Liver (tissue), 10 donors: ENCODE results near the gene SNRNP27. TPM values are rescaled to one million over a fixed set of nuclear protein-coding genes. Genes with fewer than 3 reads are reported as not detected.

Experiments used
- DNase-seq: peaks from one replicate; pipeline ENCODE4 v3.0.0-alpha.2; 2017; ENCODE audit warnings: low spot score
- H3K27ac ChIP-seq, 2 donors: one replicate each; pipeline ENCODE4 v1.7.0; 2013; ENCODE audit warnings: inconsistent platforms in 2 of 2, low read length in 2 of 2, control low read depth in 1 of 2, low read depth in 1 of 2, mild to moderate bottlenecking in 1 of 2
- H3K27me3 ChIP-seq, 4 donors: one replicate each; pipeline versions ENCODE4 v1.6.1 to v1.7.0; 2013; ENCODE audit warnings: low read length in 3 of 4, inconsistent platforms in 1 of 4, mild to moderate bottlenecking in 1 of 4, moderate library complexity in 1 of 4; ENCODE audit not compliant: control insufficient read depth in 4 of 4, insufficient read depth in 4 of 4
- H3K36me3 ChIP-seq, 4 donors: one replicate each; pipeline versions ENCODE4 v1.6.1 to v1.7.0; 2013; ENCODE audit warnings: low read length in 3 of 4, mild to moderate bottlenecking in 3 of 4, low read depth in 1 of 4, moderate library complexity in 1 of 4; ENCODE audit not compliant: control insufficient read depth in 4 of 4, insufficient read depth in 3 of 4
- H3K4me1 ChIP-seq, 4 donors: one replicate each; pipeline versions ENCODE4 v1.6.1 to v1.7.0; 2013; ENCODE audit warnings: low read length in 3 of 4, mild to moderate bottlenecking in 3 of 4, moderate library complexity in 1 of 4; ENCODE audit not compliant: control insufficient read depth in 4 of 4, insufficient read depth in 4 of 4
- H3K4me3 ChIP-seq, 3 donors: one replicate each; pipeline versions ENCODE4 v1.6.1 to v1.7.0; 2013; ENCODE audit warnings: low read length in 3 of 3, control low read depth in 1 of 3, low read depth in 1 of 3, mild to moderate bottlenecking in 1 of 3
- H3K9ac ChIP-seq, 2 donors: one replicate each; pipeline ENCODE4 v1.7.0; 2013; ENCODE audit warnings: low read length in 2 of 2, mild to moderate bottlenecking in 2 of 2, moderate library complexity in 2 of 2, control low read depth in 1 of 2, low read depth in 1 of 2
- H3K9me3 ChIP-seq, 4 donors: one replicate each; pipeline versions ENCODE4 v1.6.1 to v1.7.0; 2013; ENCODE audit warnings: low read length in 3 of 4; ENCODE audit not compliant: control insufficient read depth in 4 of 4
- EGR1 ChIP-seq, 2 donors: IDR thresholded peaks; 2 replicates each; pipeline ENCODE4 v1.6.1; 2016 to 2018; ENCODE audit warnings: antibody characterized with exemption in 2 of 2, low read depth in 2 of 2
- FOXA1 ChIP-seq: IDR thresholded peaks from 2 replicates; pipeline ENCODE4 v1.6.1; 2016; ENCODE audit warnings: antibody characterized with exemption
- HNF4A ChIP-seq, 2 donors: conservative IDR thresholded peaks; 2 replicates each; pipeline ENCODE4 v1.6.1; 2016; ENCODE audit warnings: antibody characterized with exemption in 2 of 2, mild to moderate bottlenecking in 2 of 2
- HNF4G ChIP-seq: IDR thresholded peaks from 2 replicates; pipeline ENCODE4 v1.6.1; 2016; ENCODE audit warnings: antibody characterized with exemption
- JUND ChIP-seq, 2 donors: IDR thresholded peaks; 2 replicates each; pipeline ENCODE4 v1.6.1; 2016; ENCODE audit warnings: antibody characterized with exemption in 2 of 2
- MAX ChIP-seq: IDR thresholded peaks from 2 replicates; pipeline ENCODE4 v1.6.1; 2016; ENCODE audit warnings: antibody characterized with exemption
- RAD21 ChIP-seq, 2 donors: IDR thresholded peaks; 2 replicates each; pipeline ENCODE4 v1.6.1; 2016; ENCODE audit warnings: antibody characterized with exemption in 2 of 2, mild to moderate bottlenecking in 2 of 2
- RXRA ChIP-seq, 2 donors: IDR thresholded peaks; 2 replicates each; pipeline ENCODE4 v1.6.1; 2017 to 2018; ENCODE audit warnings: antibody characterized with exemption in 2 of 2, mild to moderate bottlenecking in 1 of 2
- SP1 ChIP-seq: IDR thresholded peaks from 2 replicates; pipeline ENCODE4 v1.6.1; 2018; ENCODE audit warnings: antibody characterized with exemption, mild to moderate bottlenecking
- TAF1 ChIP-seq: conservative IDR thresholded peaks from 2 replicates; pipeline ENCODE4 v1.6.1; 2016; ENCODE audit warnings: antibody characterized with exemption, mild to moderate bottlenecking
- YY1 ChIP-seq: IDR thresholded peaks from 2 replicates; pipeline ENCODE4 v1.6.1; 2016; ENCODE audit warnings: antibody characterized with exemption, mild to moderate bottlenecking
- ZBTB33 ChIP-seq: IDR thresholded peaks from 2 replicates; pipeline ENCODE4 v1.6.1; 2016; ENCODE audit warnings: antibody characterized with exemption
- WGBS: extraction: QIAGEN DNeasy Blood & Tissue Kit; methylation state at CpG from one replicate; pipeline ENCODE4 v1.1.7; 2013; 5-methylcytosine and 5-hydroxymethylcytosine counted together
- polyA plus RNA-seq, 2 donors: library from polyadenylated mRNA; stranded (reverse) in 1 of 2; unstranded in 1 of 2; fragments of 200-250 nt in 1 of 2; fragments of >200 nt in 1 of 2; fragmentation: Nextera tagmentation in 1 of 2; extraction: Ambion mirVana in 1 of 2; gene quantifications; one replicate each; pipeline versions ENCODE4 v1.2.1 to v1.2.3, GENCODE V29; 2013 to 2015
- small RNA-seq: library from RNA; depleted of rRNA; stranded (forward); fragments of <200 nt; gene quantifications from one replicate; pipeline ENCODE3, GENCODE V24; 2014
- total RNA-seq, 2 donors: library from RNA; depleted of rRNA; stranded (reverse); fragments of >200 nt; gene quantifications; one replicate each; pipeline ENCODE4 v1.2.3, GENCODE V29; 2014
- donor health status: healthy.
- donor health status: healthy.
- donor health status: healthy.
- donor health status: healthy.
- donor health status: healthy.

Gene SNRNP27
- total and polyA plus RNA-seq, 4 donors, result 16.8 to 28.7 (median 20.0) TPM

GRCh38 chr2:69952336-69953115 is 58.8 kb downstream of the SNRNP27 start:
- H3K27ac ChIP-seq, result no peak overlapping the region
- H3K9ac ChIP-seq, result no peak overlapping the region
- no peak overlapping the region for H3K4me3 ChIP-seq
- 92% methylated on average over 6 of the region's 6 CpGs for WGBS
- no peak for DNase-seq
- TF ChIP-seq TAF1 (no peak), ZBTB33 (no peak), JUND (IDR thresholded peaks at IDR 0.05) (no peak), FOXA1 (no peak), HNF4A (conservative IDR thresholded peaks at IDR 0.05) (no peak), SP1 (no peak), RAD21 (IDR thresholded peaks at IDR 0.05) (no peak), EGR1 (IDR thresholded peaks at IDR 0.05; ENCODE audit: low read depth in 2 of 2) (no peak)
- no peaks in the 10 kb centered on the region for H3K4me1 ChIP-seq
- no peaks in the 10 kb centered on the region for H3K9me3 ChIP-seq
- no peaks in the 10 kb centered on the region for H3K36me3 ChIP-seq
- no peaks in the 10 kb centered on the region for H3K27me3 ChIP-seq

GRCh38 chr2:69954084-69954483 is 60.3 kb downstream of the SNRNP27 start:
- Histone ChIP-seq H3K27ac (no peak overlapping the region), H3K36me3 (no peaks in the 10 kb centered on the region), H3K9me3 (no peaks in the 10 kb centered on the region), H3K4me1 (no peaks in the 10 kb centered on the region), H3K9ac (no peak overlapping the region), H3K27me3 (no peaks in the 10 kb centered on the region), H3K4me3 (no peak overlapping the region)
- TF ChIP-seq ZBTB33 (no peak), RXRA (IDR thresholded peaks at IDR 0.05) (no peak), JUND (IDR thresholded peaks at IDR 0.05) (no peak), HNF4G (no peak), FOXA1 (no peak), MAX (no peak), YY1 (no peak), EGR1 (IDR thresholded peaks at IDR 0.05; ENCODE audit: low read depth in 2 of 2) (no peak)
- DNase-seq, result no peak
- 96% methylated on average over 1 of the region's 1 CpG for WGBS

Small RNA genes within 50 kb of the gene (small RNA-seq; reads per million reads assigned to genes)
- gene RPL23AP92, result not detected

Other genes starting within 250 kb of the SNRNP27 start
- 10 to 100 TPM; 17.6 to 48.9 TPM for gene ANXA4, start 151.8 kb upstream of the SNRNP27 start, total RNA-seq
- 100 to 1,000 TPM in 1 of 2 donors, 10 to 100 TPM in 1; 69.9 to 135 TPM for gene ANXA4, start 151.8 kb upstream of the SNRNP27 start, polyA plus RNA-seq
- gene GMCL1, start 64.3 kb upstream of the SNRNP27 start, total RNA-seq, result 10 to 100 TPM in 1 of 2 donors, 1 to 10 TPM in 1; 7.7 to 11.2 TPM
- gene GMCL1, start 64.3 kb upstream of the SNRNP27 start, polyA plus RNA-seq, result 1 to 10 TPM; 5.0 to 6.3 TPM
- gene MXD1, start 21.2 kb downstream of the SNRNP27 start, total RNA-seq, result 1 to 10 TPM; 5.1 to 8.5 TPM
- gene MXD1, start 21.2 kb downstream of the SNRNP27 start, polyA plus RNA-seq, result 1 to 10 TPM; 1.4 to 6.5 TPM
- gene ASPRV1, start 67.7 kb downstream of the SNRNP27 start, total RNA-seq, result under 1 TPM; 0.19 to 0.75 TPM
- under 1 TPM; 0.21 to 0.25 TPM for gene ASPRV1, start 67.7 kb downstream of the SNRNP27 start, polyA plus RNA-seq
- 10 to 100 TPM; 64.0 to 87.9 TPM for gene PCBP1, start 193.5 kb downstream of the SNRNP27 start, total RNA-seq
- gene PCBP1, start 193.5 kb downstream of the SNRNP27 start, polyA plus RNA-seq, result 100 to 1,000 TPM in 1 of 2 donors, 10 to 100 TPM in 1; 88.0 to 202 TPM